Astrocyte (in vitro differentiated cells and primary cell): ENCODE results near the gene MYH9.

Experiments used
- CTCF ChIP-seq: IDR thresholded peaks from 2 replicates; pipeline ENCODE4 v1.5.1; 2011; ENCODE audit warnings: low read depth, mild to moderate bottlenecking, inconsistent platforms, low read length, moderate library complexity; ENCODE audit not compliant: insufficient read depth
- EZH2 ChIP-seq: IDR thresholded peaks from 2 replicates; pipeline ENCODE4 v1.6.1; 2012; ENCODE audit warnings: mild to moderate bottlenecking, low read length, inconsistent platforms; ENCODE audit not compliant: insufficient read depth

- TF ChIP-seq CTCF (no peak), EZH2 (no peak)
Observed at GRCh38 chr22:36303115-36303467, 84.7 kb downstream of the MYH9 start.
